Thoracic aorta (tissue), 2 donors: Measurements from ENCODE around the gene MAP3K4. TPM values are rescaled to one million over a fixed set of nuclear protein-coding genes. Genes with fewer than 3 reads are reported as not detected.

ENCODE experiments used
- ATAC-seq: fragments of 150-250 bp; one replicate; pipeline ENCODE4 v1.8.0; 2017; ENCODE audit warnings: low read depth; ENCODE audit not compliant: insufficient number of reproducible peaks, low FRiP score
- DNase-seq: peaks from one replicate; pipeline ENCODE4 v3.0.0-alpha.2; 2020; ENCODE audit warnings: low spot score
- H3K27ac ChIP-seq, 2 donors: fragments of 200-600 bp; sonication (generic); 1 replicate in 1 of 2; 2 replicates in 1 of 2; pipeline ENCODE4 v1.5.1; 2016; ENCODE audit warnings: mild to moderate bottlenecking in 2 of 2, moderate library complexity in 2 of 2
- H3K27me3 ChIP-seq: fragments of 200-600 bp; sonication (generic); replicated peaks from 2 replicates; pipeline ENCODE4 v1.6.0; 2016; ENCODE audit warnings: mild to moderate bottlenecking; ENCODE audit not compliant: insufficient read depth
- H3K36me3 ChIP-seq: fragments of 200-600 bp; sonication (generic); one replicate; pipeline ENCODE4 v1.5.1; 2016
- H3K4me1 ChIP-seq, 2 donors: fragments of 200-600 bp; sonication (generic); 1 replicate in 1 of 2; 2 replicates in 1 of 2; pipeline versions ENCODE4 v1.5.1 to v1.6.0; 2016; ENCODE audit warnings: low read depth in 2 of 2, mild to moderate bottlenecking in 1 of 2; ENCODE audit not compliant: control insufficient read depth in 1 of 2
- H3K4me3 ChIP-seq: fragments of 200-600 bp; sonication (generic); 2 replicates; pipeline ENCODE4 v1.5.1; 2016; ENCODE audit warnings: mild to moderate bottlenecking
- H3K9me3 ChIP-seq: fragments of 200-600 bp; sonication (generic); 2 replicates; pipeline ENCODE4 v1.5.1; 2016
- CTCF ChIP-seq: fragments of 200-600 bp; sonication (generic); IDR thresholded peaks from one replicate; pipeline ENCODE4 v1.5.1; 2019; ENCODE audit warnings: antibody characterized with exemption
- total RNA-seq, 2 donors: library from RNA; depleted of rRNA; stranded (reverse); fragments of >200 nt; gene quantifications; one replicate each; pipeline versions ENCODE4 v1.1.0 to v1.2.3, GENCODE V29; 2016

MAP3K4 gene
- total RNA-seq, 2 donors from 2014 or later: 22.6 to 25.3 TPM

GRCh38 chr6:161023316-161023715 is 31.7 kb downstream of the MAP3K4 start:
- Histone ChIP-seq H3K27me3 (no peaks in the 10 kb centered on the region), H3K9me3 (no peaks in the 10 kb centered on the region), H3K4me3 (no peak overlapping the region), H3K36me3 (no peaks in the 10 kb centered on the region), H3K27ac (no peak overlapping the region), H3K4me1 (no peaks in the 10 kb centered on the region)
- ATAC-seq (no peak), DNase-seq (no peak)
- no peak for TF ChIP-seq CTCF

- no peaks in the 10 kb centered on the region for H3K27me3 ChIP-seq
- DNase-seq (no peak), ATAC-seq (no peak)
- H3K4me3 ChIP-seq: no peak overlapping the region
- TF ChIP-seq CTCF: no peak
- no peaks in the 10 kb centered on the region for H3K9me3 ChIP-seq
- H3K4me1 ChIP-seq: peaks cover 3 to 11% of the 10 kb centered on the region in 2 donors
- H3K36me3 ChIP-seq: no peaks in the 10 kb centered on the region
- H3K27ac ChIP-seq: no peak overlapping the region
Observed at GRCh38 chr6:161024364-161024920, 32.9 kb downstream of the MAP3K4 start.

- Histone ChIP-seq H3K4me1 (peaks cover 9 to 23% of the 10 kb centered on the region in 2 donors), H3K4me3 (no peak overlapping the region), H3K27me3 (no peaks in the 10 kb centered on the region), H3K27ac (no peak overlapping the region), H3K36me3 (no peaks in the 10 kb centered on the region), H3K9me3 (no peaks in the 10 kb centered on the region)
- TF ChIP-seq CTCF: no peak
- DNase-seq (no peak), ATAC-seq (no peak)
Observed at GRCh38 chr6:161027385-161027784, 35.8 kb downstream of the MAP3K4 start.

- no peak for TF ChIP-seq CTCF
- no peak for DNase-seq
- Histone ChIP-seq H3K4me1 (peaks cover 9 to 30% of the 10 kb centered on the region in 2 donors), H3K36me3 (no peaks in the 10 kb centered on the region), H3K4me3 (peak overlapping the region; percentile 11), H3K27me3 (no peaks in the 10 kb centered on the region), H3K27ac (no peak overlapping the region), H3K9me3 (no peaks in the 10 kb centered on the region)
- peak; percentile 50 for ATAC-seq
Observed at GRCh38 chr6:161029195-161029809, 37.7 kb downstream of the MAP3K4 start.

DNA sequence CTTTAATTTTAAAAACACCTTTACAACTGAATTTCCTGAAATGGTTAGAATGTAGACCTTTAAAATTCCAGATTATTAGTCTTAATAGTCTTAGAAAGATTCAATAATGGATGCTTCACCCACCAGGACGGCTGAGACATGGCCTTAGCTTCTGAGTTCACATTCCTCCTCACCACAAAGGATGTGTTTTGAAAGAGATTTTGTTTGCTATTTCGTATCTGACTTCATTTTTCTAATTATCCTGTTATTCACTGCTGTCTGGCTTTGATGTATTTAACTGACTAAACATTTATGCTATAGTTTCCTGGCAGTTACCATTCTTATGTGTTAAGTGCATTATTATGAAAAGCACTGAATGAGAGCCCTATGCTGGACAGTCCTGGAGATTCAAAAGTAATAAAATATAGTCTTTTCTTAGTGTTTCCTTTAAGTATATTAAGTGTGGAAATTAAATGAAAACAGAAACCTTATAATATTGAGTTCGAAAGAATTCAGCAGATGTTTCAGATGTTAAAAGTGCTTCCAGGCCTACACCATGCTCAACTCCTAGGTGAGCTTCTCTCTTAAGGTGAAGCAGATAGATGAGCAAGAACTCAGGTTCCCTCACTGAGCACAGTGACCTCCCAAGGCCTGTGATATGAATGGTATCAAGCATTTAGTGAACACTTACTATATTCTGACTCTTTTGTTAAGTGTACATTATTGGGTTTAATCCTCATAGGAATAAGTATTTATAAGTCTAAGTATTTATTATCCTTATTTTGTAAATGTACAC is 40.3 kb downstream of the MAP3K4 start:
- no peak for DNase-seq
- no peak for TF ChIP-seq CTCF
- no peak for ATAC-seq
- Histone ChIP-seq H3K4me3 (no peak overlapping the region), H3K27ac (no peak overlapping the region), H3K9me3 (no peaks in the 10 kb centered on the region), H3K4me1 (peaks cover 9 to 30% of the 10 kb centered on the region in 2 donors), H3K27me3 (no peaks in the 10 kb centered on the region), H3K36me3 (no peaks in the 10 kb centered on the region)
